Measurements from ENCODE around the gene CLK2.

Gene CLK2

GRCh38 chr1:155273343-155274245 is at the start of gene CLK2:
Gene CLK2 (minus strand): TSS chr1:155273504. CDS start chr1:155270977, 2,527 bp downstream.
- peak; percentile 94 to 95 for DNase-seq

GRCh38 chr1:155322571-155322952 is 49.3 kb upstream of the CLK2 start:
- DNase-seq: no peak

DNA sequence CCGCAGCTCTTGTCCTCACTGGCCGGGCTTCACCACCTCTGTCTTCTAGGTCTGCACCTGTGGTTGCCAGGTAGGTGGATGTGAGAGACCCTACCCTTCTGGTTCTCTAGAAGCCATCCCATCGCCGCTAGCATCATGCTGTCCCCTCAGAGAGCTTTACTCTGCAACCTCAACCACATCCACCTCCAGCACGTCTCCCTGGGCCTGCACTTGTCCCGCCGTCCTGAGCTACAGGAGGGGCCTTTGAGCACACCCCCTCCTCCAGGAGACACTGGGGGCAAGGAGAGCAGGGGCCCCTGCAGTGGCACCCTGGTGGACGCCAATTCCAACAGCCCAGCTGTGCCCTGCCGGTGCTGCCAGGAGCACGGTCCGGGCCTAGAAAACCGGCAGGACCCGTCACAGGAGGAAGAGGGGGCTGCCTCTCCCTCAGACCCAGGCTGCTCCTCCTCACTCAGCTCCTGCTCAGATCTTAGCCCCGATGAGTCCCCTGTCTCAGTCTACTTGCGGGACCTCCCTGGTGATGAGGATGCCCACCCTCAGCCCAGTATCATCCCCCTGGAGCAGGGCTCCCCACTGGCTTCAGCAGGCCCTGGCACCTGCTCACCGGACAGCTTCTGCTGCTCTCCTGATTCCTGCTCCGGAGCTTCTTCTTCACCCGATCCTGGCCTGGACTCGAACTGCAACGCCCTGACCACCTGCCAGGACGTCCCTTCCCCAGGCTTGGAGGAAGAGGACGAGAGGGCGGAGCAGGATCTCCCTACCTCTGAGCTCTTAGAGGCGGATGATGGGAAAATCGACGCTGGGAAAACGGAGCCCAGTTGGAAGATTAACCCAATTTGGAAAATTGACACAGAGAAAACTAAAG is 48.6 kb upstream of the CLK2 start:
- DNase-seq: no peak

GRCh38 chr1:155320661-155321617 is 47.6 kb upstream of the CLK2 start, which contains the start of gene RUSC1:
Gene RUSC1 (plus strand): TSS chr1:155320894. CDS start chr1:155321774, 880 bp downstream.
- peak; percentile 62 to 65 for DNase-seq

GRCh38 chr1:155320252-155320651 is 46.9 kb upstream of the CLK2 start:
- DNase-seq: no peak

- DNase-seq: no peak
Measured at GRCh38 chr1:155319536-155319935, 46.2 kb upstream of the CLK2 start.

DNA sequence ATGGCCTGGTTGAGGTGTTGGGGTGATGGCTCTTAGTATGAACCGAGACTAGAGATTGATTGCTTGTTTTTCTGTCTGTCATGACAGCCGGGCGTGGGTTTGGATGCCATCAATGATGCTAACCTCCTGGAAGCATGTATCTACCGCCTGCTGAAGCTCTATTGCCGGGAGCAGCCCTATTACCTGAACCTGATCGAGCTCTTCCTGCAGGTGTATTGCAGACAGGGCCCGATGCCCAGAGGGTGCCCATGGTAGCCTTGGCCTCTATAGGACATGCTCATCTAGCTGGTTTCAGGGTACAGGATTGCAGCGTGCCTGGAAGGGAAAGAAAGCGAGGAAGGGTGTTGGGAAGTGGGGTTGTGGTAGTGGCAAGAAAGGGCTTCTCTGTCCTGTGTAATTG is 44.8 kb upstream of the CLK2 start:
- DNase-seq: no peak

GRCh38 chr1:155316922-155317321 is 43.6 kb upstream of the CLK2 start:
- no peak for DNase-seq

DNA sequence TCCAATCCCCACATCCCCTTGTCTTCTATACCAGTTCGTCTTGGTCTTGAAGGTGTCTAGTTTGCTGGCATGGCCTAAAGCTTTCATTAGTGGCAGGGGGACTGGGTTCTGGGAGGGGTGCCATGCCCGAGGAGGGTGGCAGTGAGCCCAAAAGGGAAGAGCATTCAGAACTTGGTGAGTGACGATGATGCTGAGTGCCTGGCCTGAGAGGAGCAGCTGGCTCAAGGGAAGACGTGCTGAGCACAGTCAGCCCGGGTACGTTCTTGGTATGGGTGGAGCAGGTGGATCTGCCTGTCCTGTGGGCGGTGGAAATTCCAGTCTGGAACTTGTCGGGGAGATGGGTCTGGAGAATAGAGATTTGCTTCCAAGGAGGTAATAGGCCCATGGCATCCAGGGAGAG is 40.0 kb upstream of the CLK2 start:
- DNase-seq: no peak

DNA sequence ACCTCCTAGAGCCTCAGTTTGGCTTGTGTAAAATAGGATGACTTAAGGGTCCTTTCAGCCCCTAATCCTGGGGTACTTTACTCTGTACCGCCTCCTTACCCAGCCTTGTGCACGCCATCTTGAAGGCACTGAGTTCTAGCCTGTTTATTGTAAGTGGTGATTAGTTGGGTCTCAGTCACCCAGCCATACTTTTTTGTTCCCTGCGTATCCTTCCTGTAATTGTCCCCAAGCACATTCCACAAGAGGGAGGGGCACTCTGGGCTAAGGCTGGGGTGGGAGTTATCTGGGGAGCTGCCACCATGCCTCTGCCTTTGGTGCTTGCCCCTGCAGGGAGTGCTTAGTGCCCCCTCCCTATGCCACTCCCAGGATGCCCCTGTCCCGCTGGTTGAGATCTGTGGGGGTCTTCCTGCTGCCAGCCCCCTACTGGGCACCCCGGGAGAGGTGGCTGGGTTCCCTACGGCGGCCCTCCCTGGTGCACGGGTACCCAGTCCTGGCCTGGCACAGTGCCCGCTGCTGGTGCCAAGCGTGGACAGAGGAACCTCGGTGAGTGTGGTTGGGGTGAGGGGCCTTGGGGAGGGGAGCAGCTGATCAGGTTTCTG is 36.2 kb upstream of the CLK2 start:
- no peak for DNase-seq

GRCh38 chr1:155308493-155309422 is 35.5 kb upstream of the CLK2 start, which contains the start of gene FDPS:
Gene FDPS (plus strand): TSS chr1:155308866. CDS start chr1:155309790, 924 bp downstream.
- DNase-seq: peak; percentile 95 to 97

GRCh38 chr1:155307247-155307740 is 34.0 kb upstream of the CLK2 start:
- no peak for DNase-seq

DNA sequence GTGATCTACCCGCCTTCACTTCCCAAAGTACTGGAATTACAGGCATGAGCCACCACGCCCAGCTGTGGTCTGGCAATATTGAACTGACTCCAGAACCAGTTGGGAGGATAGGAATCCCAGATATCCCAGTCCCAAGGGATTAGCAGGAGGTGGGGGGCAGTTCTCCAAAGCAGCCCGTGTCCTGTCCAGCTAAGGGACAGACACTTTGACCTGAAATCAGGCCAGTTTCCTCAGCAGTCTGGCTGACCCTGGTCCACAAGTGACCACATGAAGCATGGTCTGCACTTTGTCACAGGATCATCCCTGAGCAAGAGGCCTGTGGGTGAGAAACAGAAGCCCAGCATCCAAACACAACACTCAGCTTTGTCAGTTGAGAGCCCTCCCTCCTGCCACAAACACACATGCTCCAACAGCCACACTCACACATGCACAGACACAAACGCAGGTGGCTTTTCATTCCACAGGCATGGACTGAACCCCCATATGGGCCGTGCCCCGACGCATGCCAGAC is 32.6 kb upstream of the CLK2 start:
- DNase-seq: no peak

DNA sequence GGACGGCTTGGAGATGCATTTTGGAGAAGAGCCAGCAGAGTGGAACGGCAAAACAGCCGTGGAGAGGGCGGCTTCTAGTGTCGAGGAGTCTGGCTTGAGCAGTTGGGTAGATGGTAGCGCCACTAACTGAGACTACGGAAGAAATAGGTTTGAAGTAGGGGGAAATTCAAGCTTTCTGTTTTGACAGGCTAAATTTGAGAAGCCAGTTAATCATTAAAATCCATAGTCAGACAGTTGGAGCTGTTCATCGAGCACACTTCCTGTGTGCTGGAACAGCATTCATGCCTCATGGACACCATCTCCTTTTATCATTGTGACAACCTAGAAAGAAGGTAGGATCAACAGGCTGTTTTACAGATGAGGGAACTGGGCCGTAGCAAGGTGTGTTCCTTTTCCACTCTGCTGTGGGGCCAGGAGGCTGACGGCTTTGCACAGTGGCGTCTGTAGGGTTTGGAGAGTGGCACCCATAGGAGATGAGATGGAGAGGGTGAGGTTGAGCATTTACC is 31.3 kb upstream of the CLK2 start:
- DNase-seq: no peak

- DNase-seq: no peak
Measured at GRCh38 chr1:155301342-155301841, 28.1 kb upstream of the CLK2 start, which contains the start of gene PKLR. Gene PKLR (minus strand): TSS chr1:155301438. CDS start chr1:155301395, 43 bp downstream.

DNA sequence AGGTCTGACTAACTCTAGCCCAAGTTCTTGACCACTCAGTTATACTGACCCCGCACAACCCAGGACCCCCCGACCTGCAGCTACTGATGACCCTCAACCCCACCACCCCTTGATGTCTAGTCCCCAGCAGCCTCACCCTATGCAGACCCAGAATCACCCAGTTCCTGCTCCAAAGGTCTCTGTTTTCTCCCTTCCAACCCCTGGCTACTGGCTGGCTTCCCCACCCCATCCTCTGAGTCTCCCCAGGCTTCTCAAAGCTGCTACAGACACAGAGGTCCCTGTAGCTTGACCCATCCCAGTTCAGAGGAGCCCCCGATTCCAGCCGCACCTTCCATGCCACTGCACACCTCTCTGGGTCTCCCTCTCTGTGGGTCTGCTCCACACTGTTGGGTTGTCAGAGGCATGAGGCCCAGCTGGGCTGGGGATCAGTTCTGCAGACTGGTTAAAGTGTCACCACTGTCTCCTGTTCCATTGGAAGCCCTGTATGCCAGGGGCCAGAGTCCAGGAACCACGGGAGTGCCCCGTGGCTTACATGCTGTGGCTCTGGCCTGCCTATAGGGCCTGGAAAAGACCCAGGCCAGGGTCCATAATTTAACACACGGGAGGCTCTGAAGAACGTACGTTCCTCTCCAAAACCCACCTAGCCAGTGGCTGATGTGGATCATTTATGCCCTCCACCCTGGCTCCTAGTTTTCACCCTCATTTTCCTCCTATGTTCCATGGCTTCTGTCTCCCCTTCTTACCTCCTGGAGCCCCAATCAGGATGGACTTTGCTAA is 27.4 kb upstream of the CLK2 start:
- DNase-seq: no peak

- no peak for DNase-seq
Measured at GRCh38 chr1:155300024-155300423, 26.7 kb upstream of the CLK2 start.

- DNase-seq: no peak
Measured at GRCh38 chr1:155297384-155297783, 24.1 kb upstream of the CLK2 start.

- no peak for DNase-seq
Measured at GRCh38 chr1:155296661-155297060, 23.4 kb upstream of the CLK2 start.
